Liver (tissue), 9 donors: ENCODE data around the gene ANKRD10. TPM values are rescaled to one million over a fixed set of nuclear protein-coding genes. Genes with fewer than 3 reads are reported as not detected.

Experiments used
- DNase-seq: peaks from one replicate; pipeline ENCODE4 v3.0.0-alpha.2; 2017; ENCODE audit warnings: low spot score
- H3K27ac ChIP-seq, 2 donors: one replicate each; pipeline ENCODE4 v1.7.0; 2013; ENCODE audit warnings: inconsistent platforms in 2 of 2, low read length in 2 of 2, control low read depth in 1 of 2, low read depth in 1 of 2, mild to moderate bottlenecking in 1 of 2
- H3K27me3 ChIP-seq, 4 donors: one replicate each; pipeline versions ENCODE4 v1.6.1 to v1.7.0; 2013; ENCODE audit warnings: low read length in 3 of 4, inconsistent platforms in 1 of 4, mild to moderate bottlenecking in 1 of 4, moderate library complexity in 1 of 4; ENCODE audit not compliant: control insufficient read depth in 4 of 4, insufficient read depth in 4 of 4
- H3K36me3 ChIP-seq, 4 donors: one replicate each; pipeline versions ENCODE4 v1.6.1 to v1.7.0; 2013; ENCODE audit warnings: low read length in 3 of 4, mild to moderate bottlenecking in 3 of 4, low read depth in 1 of 4, moderate library complexity in 1 of 4; ENCODE audit not compliant: control insufficient read depth in 4 of 4, insufficient read depth in 3 of 4
- H3K4me1 ChIP-seq, 4 donors: one replicate each; pipeline versions ENCODE4 v1.6.1 to v1.7.0; 2013; ENCODE audit warnings: low read length in 3 of 4, mild to moderate bottlenecking in 3 of 4, moderate library complexity in 1 of 4; ENCODE audit not compliant: control insufficient read depth in 4 of 4, insufficient read depth in 4 of 4
- H3K4me3 ChIP-seq, 3 donors: one replicate each; pipeline versions ENCODE4 v1.6.1 to v1.7.0; 2013; ENCODE audit warnings: low read length in 3 of 3, control low read depth in 1 of 3, low read depth in 1 of 3, mild to moderate bottlenecking in 1 of 3
- H3K9ac ChIP-seq, 2 donors: one replicate each; pipeline ENCODE4 v1.7.0; 2013; ENCODE audit warnings: low read length in 2 of 2, mild to moderate bottlenecking in 2 of 2, moderate library complexity in 2 of 2, control low read depth in 1 of 2, low read depth in 1 of 2
- H3K9me3 ChIP-seq, 4 donors: one replicate each; pipeline versions ENCODE4 v1.6.1 to v1.7.0; 2013; ENCODE audit warnings: low read length in 3 of 4; ENCODE audit not compliant: control insufficient read depth in 4 of 4
- EGR1 ChIP-seq, 2 donors: IDR thresholded peaks; 2 replicates each; pipeline ENCODE4 v1.6.1; 2016 to 2018; ENCODE audit warnings: antibody characterized with exemption in 2 of 2, low read depth in 2 of 2
- FOXA1 ChIP-seq: IDR thresholded peaks from 2 replicates; pipeline ENCODE4 v1.6.1; 2016; ENCODE audit warnings: antibody characterized with exemption
- FOXA2 ChIP-seq: IDR thresholded peaks from 2 replicates; pipeline ENCODE4 v1.6.1; 2016; ENCODE audit warnings: antibody characterized with exemption
- GABPA ChIP-seq, 2 donors: IDR thresholded peaks in 1 of 2; conservative IDR thresholded peaks in 1 of 2; 2 replicates each; pipeline ENCODE4 v1.6.1; 2016; ENCODE audit warnings: antibody characterized with exemption in 2 of 2, mild to moderate bottlenecking in 1 of 2, moderate library complexity in 1 of 2
- HNF4A ChIP-seq, 2 donors: conservative IDR thresholded peaks; 2 replicates each; pipeline ENCODE4 v1.6.1; 2016; ENCODE audit warnings: antibody characterized with exemption in 2 of 2, mild to moderate bottlenecking in 2 of 2
- NR2F2 ChIP-seq: IDR thresholded peaks from 2 replicates; pipeline ENCODE4 v1.6.1; 2016; ENCODE audit warnings: antibody characterized with exemption
- RAD21 ChIP-seq, 2 donors: IDR thresholded peaks; 2 replicates each; pipeline ENCODE4 v1.6.1; 2016; ENCODE audit warnings: antibody characterized with exemption in 2 of 2, mild to moderate bottlenecking in 2 of 2
- RXRA ChIP-seq, 2 donors: IDR thresholded peaks; 2 replicates each; pipeline ENCODE4 v1.6.1; 2017 to 2018; ENCODE audit warnings: antibody characterized with exemption in 2 of 2, mild to moderate bottlenecking in 1 of 2
- SP1 ChIP-seq: IDR thresholded peaks from 2 replicates; pipeline ENCODE4 v1.6.1; 2018; ENCODE audit warnings: antibody characterized with exemption, mild to moderate bottlenecking
- TAF1 ChIP-seq: conservative IDR thresholded peaks from 2 replicates; pipeline ENCODE4 v1.6.1; 2016; ENCODE audit warnings: antibody characterized with exemption, mild to moderate bottlenecking
- WGBS: extraction: QIAGEN DNeasy Blood & Tissue Kit; methylation state at CpG from one replicate; pipeline ENCODE4 v1.1.7; 2013; 5-methylcytosine and 5-hydroxymethylcytosine counted together
- polyA plus RNA-seq, 2 donors: library from polyadenylated mRNA; stranded (reverse) in 1 of 2; unstranded in 1 of 2; fragments of 200-250 nt in 1 of 2; fragments of >200 nt in 1 of 2; fragmentation: Nextera tagmentation in 1 of 2; extraction: Ambion mirVana in 1 of 2; gene quantifications; one replicate each; pipeline versions ENCODE4 v1.2.1 to v1.2.3, GENCODE V29; 2013 to 2015
- total RNA-seq, 2 donors: library from RNA; depleted of rRNA; stranded (reverse); fragments of >200 nt; gene quantifications; one replicate each; pipeline ENCODE4 v1.2.3, GENCODE V29; 2014
- TF ChIP-seq, protein P1 (sequence below): IDR thresholded peaks from 2 replicates; pipeline ENCODE4 v1.6.1; 2016; ENCODE audit warnings: antibody characterized with exemption
- TF ChIP-seq, protein P2 (sequence below): fragments of 150-350 bp; IDR thresholded peaks from 2 replicates; pipeline ENCODE4 v1.5.1; 2017; ENCODE audit warnings: improper control_type of control experiment, low read depth, low read length; ENCODE audit not compliant: missing input control
- TF ChIP-seq, protein P3 (sequence below): IDR thresholded peaks from 2 replicates; pipeline ENCODE4 v1.6.1; 2016; ENCODE audit warnings: antibody characterized with exemption
- TF ChIP-seq, protein P4 (sequence below): IDR thresholded peaks from 2 replicates; pipeline ENCODE4 v1.6.1; 2016; ENCODE audit warnings: antibody characterized with exemption, mild to moderate bottlenecking
- donor health status: healthy.
- donor health status: healthy.
- donor health status: healthy.
- donor health status: healthy.
- donor health status: healthy.

ANKRD10 gene
- total and polyA plus RNA-seq, 4 donors = 18.8 to 74.1 (median 52.9) TPM

DNA sequence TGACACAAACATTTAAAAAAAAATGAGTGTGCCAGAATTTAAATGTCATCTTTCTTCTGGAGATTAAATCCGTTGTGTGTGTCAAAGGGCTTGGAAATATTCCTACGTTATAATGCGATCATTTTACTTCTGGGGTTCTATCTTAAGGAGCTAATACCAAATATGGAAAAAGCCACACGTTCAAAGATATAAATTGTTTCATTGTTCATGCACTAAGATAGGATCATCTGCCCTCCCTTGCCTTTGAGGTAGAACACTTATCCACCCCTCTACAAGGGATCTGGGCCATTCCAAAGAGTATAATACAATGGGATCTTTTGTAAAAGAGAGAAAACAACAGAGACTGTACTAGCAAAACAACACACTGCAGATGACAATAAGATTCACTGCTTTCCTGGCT is 64.9 kb downstream of the ANKRD10 start (continued):
- TF ChIP-seq, protein P1, sequence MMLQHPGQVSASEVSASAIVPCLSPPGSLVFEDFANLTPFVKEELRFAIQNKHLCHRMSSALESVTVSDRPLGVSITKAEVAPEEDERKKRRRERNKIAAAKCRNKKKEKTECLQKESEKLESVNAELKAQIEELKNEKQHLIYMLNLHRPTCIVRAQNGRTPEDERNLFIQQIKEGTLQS = no peak

DNA sequence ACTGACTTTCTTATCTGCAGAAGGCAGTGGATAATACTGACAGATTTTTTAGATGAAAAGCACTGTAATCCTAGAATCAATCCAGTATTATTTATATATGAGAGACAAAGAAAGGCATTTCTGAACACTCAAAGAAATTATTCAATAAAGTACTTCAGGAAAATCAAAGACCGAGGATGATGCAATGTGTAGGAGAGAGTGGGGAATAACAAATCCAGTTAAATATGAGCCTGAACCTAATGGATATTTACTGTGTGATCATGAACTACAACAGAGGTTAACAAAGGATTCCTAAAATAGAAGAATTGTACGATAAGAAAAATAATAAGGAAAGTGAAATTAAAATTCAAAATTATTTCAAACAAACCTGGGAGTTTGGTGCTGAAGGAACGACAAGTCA is 69.3 kb downstream of the ANKRD10 start:
- no peak overlapping the region for H3K27ac ChIP-seq
- peaks cover 0 to 4% (median 0%) of the 10 kb centered on the region in 4 donors for H3K27me3 ChIP-seq
- H3K4me1 ChIP-seq = no peaks in the 10 kb centered on the region
- no peak overlapping the region for H3K9ac ChIP-seq
- no peak for DNase-seq
- TF ChIP-seq RXRA (IDR thresholded peaks at IDR 0.05) (no peak), FOXA1 (no peak), HNF4A (conservative IDR thresholded peaks at IDR 0.05) (no peak), NR2F2 (no peak), EGR1 (IDR thresholded peaks at IDR 0.05; ENCODE audit: low read depth in 2 of 2) (no peak), FOXA2 (no peak), GABPA (IDR thresholded peaks at IDR 0.05 in 1 of 2, conservative IDR thresholded peaks at IDR 0.05 in 1 of 2) (no peak), TAF1 (no peak), SP1 (no peak), RAD21 (IDR thresholded peaks at IDR 0.05) (no peak)
- TF ChIP-seq, protein P1 = no peak
- TF ChIP-seq, protein P2, sequence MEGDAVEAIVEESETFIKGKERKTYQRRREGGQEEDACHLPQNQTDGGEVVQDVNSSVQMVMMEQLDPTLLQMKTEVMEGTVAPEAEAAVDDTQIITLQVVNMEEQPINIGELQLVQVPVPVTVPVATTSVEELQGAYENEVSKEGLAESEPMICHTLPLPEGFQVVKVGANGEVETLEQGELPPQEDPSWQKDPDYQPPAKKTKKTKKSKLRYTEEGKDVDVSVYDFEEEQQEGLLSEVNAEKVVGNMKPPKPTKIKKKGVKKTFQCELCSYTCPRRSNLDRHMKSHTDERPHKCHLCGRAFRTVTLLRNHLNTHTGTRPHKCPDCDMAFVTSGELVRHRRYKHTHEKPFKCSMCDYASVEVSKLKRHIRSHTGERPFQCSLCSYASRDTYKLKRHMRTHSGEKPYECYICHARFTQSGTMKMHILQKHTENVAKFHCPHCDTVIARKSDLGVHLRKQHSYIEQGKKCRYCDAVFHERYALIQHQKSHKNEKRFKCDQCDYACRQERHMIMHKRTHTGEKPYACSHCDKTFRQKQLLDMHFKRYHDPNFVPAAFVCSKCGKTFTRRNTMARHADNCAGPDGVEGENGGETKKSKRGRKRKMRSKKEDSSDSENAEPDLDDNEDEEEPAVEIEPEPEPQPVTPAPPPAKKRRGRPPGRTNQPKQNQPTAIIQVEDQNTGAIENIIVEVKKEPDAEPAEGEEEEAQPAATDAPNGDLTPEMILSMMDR = no peak
- TF ChIP-seq, protein P3, sequence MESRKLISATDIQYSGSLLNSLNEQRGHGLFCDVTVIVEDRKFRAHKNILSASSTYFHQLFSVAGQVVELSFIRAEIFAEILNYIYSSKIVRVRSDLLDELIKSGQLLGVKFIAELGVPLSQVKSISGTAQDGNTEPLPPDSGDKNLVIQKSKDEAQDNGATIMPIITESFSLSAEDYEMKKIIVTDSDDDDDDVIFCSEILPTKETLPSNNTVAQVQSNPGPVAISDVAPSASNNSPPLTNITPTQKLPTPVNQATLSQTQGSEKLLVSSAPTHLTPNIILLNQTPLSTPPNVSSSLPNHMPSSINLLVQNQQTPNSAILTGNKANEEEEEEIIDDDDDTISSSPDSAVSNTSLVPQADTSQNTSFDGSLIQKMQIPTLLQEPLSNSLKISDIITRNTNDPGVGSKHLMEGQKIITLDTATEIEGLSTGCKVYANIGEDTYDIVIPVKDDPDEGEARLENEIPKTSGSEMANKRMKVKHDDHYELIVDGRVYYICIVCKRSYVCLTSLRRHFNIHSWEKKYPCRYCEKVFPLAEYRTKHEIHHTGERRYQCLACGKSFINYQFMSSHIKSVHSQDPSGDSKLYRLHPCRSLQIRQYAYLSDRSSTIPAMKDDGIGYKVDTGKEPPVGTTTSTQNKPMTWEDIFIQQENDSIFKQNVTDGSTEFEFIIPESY = no peak
- TF ChIP-seq, protein P4, sequence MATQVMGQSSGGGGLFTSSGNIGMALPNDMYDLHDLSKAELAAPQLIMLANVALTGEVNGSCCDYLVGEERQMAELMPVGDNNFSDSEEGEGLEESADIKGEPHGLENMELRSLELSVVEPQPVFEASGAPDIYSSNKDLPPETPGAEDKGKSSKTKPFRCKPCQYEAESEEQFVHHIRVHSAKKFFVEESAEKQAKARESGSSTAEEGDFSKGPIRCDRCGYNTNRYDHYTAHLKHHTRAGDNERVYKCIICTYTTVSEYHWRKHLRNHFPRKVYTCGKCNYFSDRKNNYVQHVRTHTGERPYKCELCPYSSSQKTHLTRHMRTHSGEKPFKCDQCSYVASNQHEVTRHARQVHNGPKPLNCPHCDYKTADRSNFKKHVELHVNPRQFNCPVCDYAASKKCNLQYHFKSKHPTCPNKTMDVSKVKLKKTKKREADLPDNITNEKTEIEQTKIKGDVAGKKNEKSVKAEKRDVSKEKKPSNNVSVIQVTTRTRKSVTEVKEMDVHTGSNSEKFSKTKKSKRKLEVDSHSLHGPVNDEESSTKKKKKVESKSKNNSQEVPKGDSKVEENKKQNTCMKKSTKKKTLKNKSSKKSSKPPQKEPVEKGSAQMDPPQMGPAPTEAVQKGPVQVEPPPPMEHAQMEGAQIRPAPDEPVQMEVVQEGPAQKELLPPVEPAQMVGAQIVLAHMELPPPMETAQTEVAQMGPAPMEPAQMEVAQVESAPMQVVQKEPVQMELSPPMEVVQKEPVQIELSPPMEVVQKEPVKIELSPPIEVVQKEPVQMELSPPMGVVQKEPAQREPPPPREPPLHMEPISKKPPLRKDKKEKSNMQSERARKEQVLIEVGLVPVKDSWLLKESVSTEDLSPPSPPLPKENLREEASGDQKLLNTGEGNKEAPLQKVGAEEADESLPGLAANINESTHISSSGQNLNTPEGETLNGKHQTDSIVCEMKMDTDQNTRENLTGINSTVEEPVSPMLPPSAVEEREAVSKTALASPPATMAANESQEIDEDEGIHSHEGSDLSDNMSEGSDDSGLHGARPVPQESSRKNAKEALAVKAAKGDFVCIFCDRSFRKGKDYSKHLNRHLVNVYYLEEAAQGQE = no peak
- no peaks in the 10 kb centered on the region for H3K9me3 ChIP-seq
- no peaks in the 10 kb centered on the region for H3K36me3 ChIP-seq
- no peak overlapping the region for H3K4me3 ChIP-seq
- WGBS = 55% methylated on average over 3 of the region's 3 CpGs
